HL-60 (cell line): ENCODE data around the gene SNX10.

ENCODE experiments used
- DNase-seq, 2 experiments: peaks; one replicate each; pipeline ENCODE4 v3.0.0-alpha.2; 2010 to 2020; ENCODE audit warnings: low read depth in 1 of 2, low spot score in 1 of 2
- H3K27ac ChIP-seq: fragments of 250-450 bp; sonication (Bioruptor Pico); replicated peaks from 2 replicates; pipeline ENCODE4 v1.5.1; 2020; ENCODE audit warnings: mild to moderate bottlenecking, moderate library complexity
- H3K27me3 ChIP-seq: fragments of 250-450 bp; sonication (Bioruptor Pico); 2 replicates; pipeline ENCODE4 v1.5.1; 2021; ENCODE audit warnings: mild to moderate bottlenecking, moderate library complexity; ENCODE audit not compliant: insufficient read depth, poor library complexity, severe bottlenecking
- H3K4me3 ChIP-seq: replicated peaks from 2 replicates; pipeline ENCODE4 v1.5.1; 2011; ENCODE audit warnings: mild to moderate bottlenecking, control low read depth, low read length; ENCODE audit not compliant: insufficient read depth
- CTCF ChIP-seq: IDR thresholded peaks from one replicate; pipeline ENCODE4 v1.5.1; 2011; ENCODE audit warnings: low read length, control low read depth, inconsistent platforms; ENCODE audit not compliant: insufficient read depth
- GABPA ChIP-seq: IDR thresholded peaks from 2 replicates; pipeline ENCODE4 v1.6.1; 2012; ENCODE audit warnings: low read depth
- POLR2AphosphoS5 ChIP-seq: IDR thresholded peaks from 2 replicates; pipeline ENCODE4 v1.6.1; 2012; ENCODE audit warnings: low read depth
- REST ChIP-seq: IDR thresholded peaks from 2 replicates; pipeline ENCODE4 v1.6.1; 2012; ENCODE audit warnings: low read depth; ENCODE audit not compliant: insufficient replicate concordance
- SPI1 ChIP-seq: IDR thresholded peaks from 2 replicates; pipeline ENCODE4 v1.6.1; 2012; ENCODE audit warnings: low read depth, mild to moderate bottlenecking, borderline replicate concordance

The SNX10 gene

DNA sequence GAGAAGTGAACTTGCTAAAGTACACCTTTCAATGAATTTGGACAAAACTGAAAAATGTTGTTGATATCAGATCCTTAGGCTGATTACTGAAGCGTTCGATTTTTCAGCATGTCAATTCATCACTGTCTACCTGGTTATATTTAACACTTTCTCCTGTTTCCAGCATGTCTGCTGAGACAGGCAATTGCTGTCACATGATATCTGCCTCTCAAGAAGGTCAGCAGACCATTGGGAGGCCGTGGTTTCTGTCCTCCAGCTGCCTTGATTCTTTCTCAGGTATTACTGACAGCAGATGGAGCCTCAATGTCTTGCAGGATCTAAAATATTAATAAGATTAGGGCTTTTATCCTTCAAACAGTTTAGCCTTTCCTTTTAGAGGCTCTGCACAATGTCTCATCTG lies 127.5 kb downstream of the SNX10 start:
- TF ChIP-seq GABPA: no peak
- no peak for TF ChIP-seq SPI1
- TF ChIP-seq REST: no peak
- TF ChIP-seq CTCF: no peak
- TF ChIP-seq POLR2AphosphoS5: no peak
- no peak for DNase-seq
- H3K27me3 ChIP-seq: no peaks in the 10 kb centered on the region
- no peak overlapping the region for H3K4me3 ChIP-seq
- H3K27ac ChIP-seq: no peak overlapping the region

DNA sequence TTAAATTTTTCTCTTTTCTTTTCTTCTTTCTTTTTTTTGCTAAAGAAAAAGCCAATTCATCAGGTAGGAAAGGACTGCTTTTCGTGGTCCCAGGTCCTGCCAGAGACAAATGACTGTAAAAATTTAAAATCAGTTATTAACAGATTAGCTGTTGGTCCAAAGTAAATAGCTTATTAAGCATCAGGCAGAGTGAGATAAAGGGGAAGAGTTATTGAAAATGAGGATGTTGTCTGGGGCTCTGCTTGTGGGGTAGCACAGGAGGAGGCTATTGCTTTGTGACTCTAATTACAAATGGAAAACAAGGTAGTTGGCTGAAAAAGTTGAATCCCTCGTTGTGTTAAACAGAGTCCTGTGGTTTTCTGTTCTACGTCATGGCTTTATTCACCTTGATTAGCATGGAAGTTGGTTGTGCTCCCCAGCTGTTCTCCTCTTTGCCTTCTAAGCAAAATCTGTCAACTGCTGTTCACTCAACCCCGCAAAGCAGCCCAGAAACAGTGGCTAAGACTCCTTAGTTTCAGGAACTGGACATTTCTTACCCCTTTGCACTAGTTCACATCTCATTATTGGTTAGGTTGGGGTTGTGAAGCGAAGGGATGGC lies 128.9 kb downstream of the SNX10 start:
- H3K27ac ChIP-seq: no peak overlapping the region
- TF ChIP-seq GABPA: no peak
- TF ChIP-seq POLR2AphosphoS5: no peak
- no peak for TF ChIP-seq REST
- TF ChIP-seq CTCF: no peak
- no peak; the same call in 1 of the 2 replicates for TF ChIP-seq SPI1

GRCh38 chr7:26422761-26423160 lies 131.1 kb downstream of the SNX10 start:
- no peaks in the 10 kb centered on the region for H3K27me3 ChIP-seq
- no peak for DNase-seq
- TF ChIP-seq POLR2AphosphoS5 (no peak), SPI1 (no peak), GABPA (no peak), REST (no peak), CTCF (no peak)
- no peak overlapping the region for H3K4me3 ChIP-seq
- H3K27ac ChIP-seq: no peak overlapping the region

More for the DNA sequence above, 128.9 kb downstream of the SNX10 start:
- no peak for DNase-seq
- Histone ChIP-seq H3K27me3 (no peaks in the 10 kb centered on the region), H3K4me3 (no peak overlapping the region)
